PC-3 (cell line): Measurements from ENCODE around the gene DLG5.

ENCODE experiments used
- CTCF ChIP-seq: fragments of 300-600 bp; sonication (generic); conservative IDR thresholded peaks from 2 replicates; pipeline ENCODE4 v1.5.1; 2017; ENCODE audit warnings: antibody characterized with exemption, low read depth, mild to moderate bottlenecking, low read length
- EZH2 ChIP-seq: fragments of 300-600 bp; sonication (generic); IDR thresholded peaks from one replicate; pipeline ENCODE4 v1.6.1; 2017; ENCODE audit warnings: antibody characterized with exemption, mild to moderate bottlenecking, low read length; ENCODE audit not compliant: unreplicated experiment

- no peak for TF ChIP-seq CTCF
- no peak for TF ChIP-seq EZH2
Observed at GRCh38 chr10:77909749-77910375, 16.7 kb downstream of the DLG5 start.
